GM23338 (cell line): ENCODE measurements around the gene CGNL1. TPM values are rescaled to one million over a fixed set of nuclear protein-coding genes. Genes with fewer than 3 reads are reported as not detected.

Experiments used
- ATAC-seq: fragments of 200-7000 bp; cut with Tn5 transposase; 3 replicates; pipeline ENCODE4 v1.9.1; 2020
- DNase-seq: peaks from one replicate; pipeline ENCODE4 v3.0.0-alpha.2; 2015; ENCODE audit warnings: low spot score
- H2AFZ ChIP-seq: fragments of 200-600 bp; sonication (generic); 2 replicates; pipeline ENCODE4 v1.8.0; 2016; ENCODE audit warnings: antibody characterized with exemption, mild to moderate bottlenecking, moderate library complexity
- H3F3A ChIP-seq: fragments of 200-600 bp; sonication (generic); replicated peaks from 2 replicates; pipeline ENCODE4 v1.8.0; 2017; ENCODE audit warnings: antibody characterized with exemption, mixed run types, low read depth
- H3K27ac ChIP-seq: fragments of 200-600 bp; sonication (generic); 2 replicates; pipeline ENCODE4 v1.6.1; 2016; ENCODE audit warnings: low read depth
- H3K27me3 ChIP-seq: fragments of 200-600 bp; sonication (generic); 2 replicates; pipeline ENCODE4 v1.8.0; 2016; ENCODE audit warnings: mild to moderate bottlenecking, mixed run types, moderate library complexity; ENCODE audit not compliant: insufficient read depth
- H3K36me3 ChIP-seq: fragments of 200-600 bp; sonication (generic); 2 replicates; pipeline ENCODE4 v1.8.0; 2016; ENCODE audit warnings: mild to moderate bottlenecking; ENCODE audit not compliant: insufficient read depth
- H3K4me1 ChIP-seq: fragments of 200-600 bp; sonication (generic); 2 replicates; pipeline ENCODE4 v1.8.0; 2016; ENCODE audit warnings: mild to moderate bottlenecking, moderate library complexity; ENCODE audit not compliant: insufficient read depth
- H3K4me2 ChIP-seq: fragments of 200-600 bp; sonication (generic); 2 replicates; pipeline ENCODE4 v1.7.1; 2017; ENCODE audit warnings: mixed run types
- H3K4me3 ChIP-seq: fragments of 200-600 bp; sonication (generic); 2 replicates; pipeline ENCODE4 v1.6.1; 2016; ENCODE audit warnings: mixed run types
- H3K79me2 ChIP-seq: fragments of 200-600 bp; sonication (generic); replicated peaks from 2 replicates; pipeline ENCODE4 v1.8.0; 2017; ENCODE audit warnings: mild to moderate bottlenecking; ENCODE audit not compliant: insufficient read depth
- H3K9me2 ChIP-seq: fragments of 200-600 bp; sonication (generic); 2 replicates; pipeline ENCODE4 v1.8.0; 2017; ENCODE audit not compliant: insufficient read depth
- H4K20me1 ChIP-seq: fragments of 200-600 bp; sonication (generic); replicated peaks from 2 replicates; pipeline ENCODE4 v1.8.0; 2017; ENCODE audit warnings: mild to moderate bottlenecking; ENCODE audit not compliant: insufficient read depth
- H3K27ac Mint-ChIP-seq: 2 replicates; pipeline ENCODE4 v1.8.0; 2020; ENCODE audit warnings: inconsistent platforms, mild to moderate bottlenecking, moderate library complexity, mixed read lengths
- H3K27me3 Mint-ChIP-seq: 3 replicates; pipeline ENCODE4 v1.8.0; 2022; ENCODE audit warnings: low read depth, mild to moderate bottlenecking, moderate library complexity, mixed read lengths, inconsistent platforms; ENCODE audit not compliant: insufficient read depth, poor library complexity
- H3K36me3 Mint-ChIP-seq: 3 replicates; pipeline ENCODE4 v1.8.0; 2021; ENCODE audit warnings: low read depth, mild to moderate bottlenecking, inconsistent platforms, moderate library complexity, mixed read lengths
- H3K4me1 Mint-ChIP-seq: 3 replicates; pipeline ENCODE4 v1.8.0; 2020; ENCODE audit warnings: mild to moderate bottlenecking, inconsistent platforms, mixed read lengths
- H3K4me3 Mint-ChIP-seq: 3 replicates; pipeline ENCODE4 v1.8.0; 2021; ENCODE audit warnings: moderate library complexity, mild to moderate bottlenecking, inconsistent platforms, mixed read lengths
- H3K9me3 Mint-ChIP-seq: 3 replicates; pipeline ENCODE4 v1.8.0; 2020; ENCODE audit warnings: moderate library complexity, mild to moderate bottlenecking, inconsistent platforms, mixed read lengths
- CREB1 ChIP-seq: fragments of 250-450 bp; sonication (Bioruptor Pico); IDR thresholded peaks from 2 replicates; pipeline ENCODE4 v1.5.0; 2020; ENCODE audit warnings: low read depth, mild to moderate bottlenecking, moderate library complexity
- EZH2 ChIP-seq: fragments of 200-600 bp; sonication (generic); IDR thresholded peaks from one replicate; pipeline ENCODE4 v1.8.0; 2017; ENCODE audit warnings: antibody characterized with exemption, mild to moderate bottlenecking, low read depth; ENCODE audit not compliant: unreplicated experiment
- EZH2phosphoT487 ChIP-seq: fragments of 200-600 bp; sonication (generic); IDR thresholded peaks from one replicate; pipeline ENCODE4 v1.8.1; 2018; ENCODE audit warnings: antibody characterized with exemption; ENCODE audit not compliant: unreplicated experiment
- JUNB ChIP-seq: IDR thresholded peaks from one replicate; pipeline ENCODE4 v1.6.1; 2016; ENCODE audit warnings: antibody characterized with exemption; ENCODE audit not compliant: unreplicated experiment
- NANOG ChIP-seq: IDR thresholded peaks from 2 replicates; pipeline ENCODE4 v1.6.1; 2016; ENCODE audit warnings: antibody characterized with exemption, borderline replicate concordance
- STAT1 ChIP-seq: IDR thresholded peaks from one replicate; pipeline ENCODE4 v1.6.1; 2016; ENCODE audit warnings: antibody characterized with exemption; ENCODE audit not compliant: unreplicated experiment
- ZNF114 ChIP-seq: fragments of 250-450 bp; sonication (Bioruptor Pico); IDR thresholded peaks from 2 replicates; pipeline ENCODE4 v1.5.0; 2020; ENCODE audit warnings: mild to moderate bottlenecking, moderate library complexity
- ZNF331 ChIP-seq: fragments of 250-450 bp; sonication (Bioruptor Pico); IDR thresholded peaks from 2 replicates; pipeline ENCODE4 v1.5.0; 2020; ENCODE audit warnings: low read depth, mild to moderate bottlenecking, moderate library complexity
- ZNF462 ChIP-seq: fragments of 250-450 bp; sonication (Bioruptor Pico); IDR thresholded peaks from 2 replicates; pipeline ENCODE4 v1.5.0; 2020; ENCODE audit warnings: mild to moderate bottlenecking, moderate library complexity
- polyA plus RNA-seq: library from polyadenylated mRNA; unstranded; fragments of >200 nt; fragmentation: Nextera tagmentation; extraction: Ambion mirVana; gene quantifications from 2 replicates; pipeline ENCODE4 v1.2.1, GENCODE V29; 2016
- total RNA-seq: library from RNA; depleted of rRNA; stranded (reverse); fragments of >200 nt; shearing (Covaris generic); gene quantifications from 2 replicates; pipeline ENCODE4 v1.2.3, GENCODE V29; 2014
- TF ChIP-seq, protein P1 (sequence below): IDR thresholded peaks from one replicate; pipeline ENCODE4 v1.6.1; 2018; ENCODE audit warnings: antibody characterized with exemption; ENCODE audit not compliant: unreplicated experiment

The CGNL1 gene
- total and polyA plus RNA-seq, 2 experiments from 2014 or later = 20.0 to 57.8 TPM

DNA sequence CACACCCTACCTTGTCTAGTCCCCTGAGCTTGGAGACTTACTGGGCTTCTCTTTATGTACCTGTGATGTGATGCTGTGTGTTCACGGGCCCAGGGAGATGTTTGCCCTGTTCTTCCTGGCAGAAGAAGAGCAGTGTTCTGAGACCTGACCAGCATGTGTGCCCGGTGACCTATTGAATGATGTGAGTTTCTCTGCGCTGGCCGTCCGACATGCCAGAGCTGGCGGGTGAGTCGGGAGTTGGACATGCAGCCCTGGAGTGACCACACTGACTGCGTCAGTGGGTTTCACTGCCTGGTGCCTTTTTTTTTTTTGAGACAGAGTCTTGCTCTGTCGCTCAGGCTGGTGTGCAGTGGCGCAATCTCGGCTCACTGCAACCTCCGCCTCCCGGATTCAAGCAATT lies 42.3 kb downstream of the CGNL1 start (continued):
- TF ChIP-seq, protein P1, sequence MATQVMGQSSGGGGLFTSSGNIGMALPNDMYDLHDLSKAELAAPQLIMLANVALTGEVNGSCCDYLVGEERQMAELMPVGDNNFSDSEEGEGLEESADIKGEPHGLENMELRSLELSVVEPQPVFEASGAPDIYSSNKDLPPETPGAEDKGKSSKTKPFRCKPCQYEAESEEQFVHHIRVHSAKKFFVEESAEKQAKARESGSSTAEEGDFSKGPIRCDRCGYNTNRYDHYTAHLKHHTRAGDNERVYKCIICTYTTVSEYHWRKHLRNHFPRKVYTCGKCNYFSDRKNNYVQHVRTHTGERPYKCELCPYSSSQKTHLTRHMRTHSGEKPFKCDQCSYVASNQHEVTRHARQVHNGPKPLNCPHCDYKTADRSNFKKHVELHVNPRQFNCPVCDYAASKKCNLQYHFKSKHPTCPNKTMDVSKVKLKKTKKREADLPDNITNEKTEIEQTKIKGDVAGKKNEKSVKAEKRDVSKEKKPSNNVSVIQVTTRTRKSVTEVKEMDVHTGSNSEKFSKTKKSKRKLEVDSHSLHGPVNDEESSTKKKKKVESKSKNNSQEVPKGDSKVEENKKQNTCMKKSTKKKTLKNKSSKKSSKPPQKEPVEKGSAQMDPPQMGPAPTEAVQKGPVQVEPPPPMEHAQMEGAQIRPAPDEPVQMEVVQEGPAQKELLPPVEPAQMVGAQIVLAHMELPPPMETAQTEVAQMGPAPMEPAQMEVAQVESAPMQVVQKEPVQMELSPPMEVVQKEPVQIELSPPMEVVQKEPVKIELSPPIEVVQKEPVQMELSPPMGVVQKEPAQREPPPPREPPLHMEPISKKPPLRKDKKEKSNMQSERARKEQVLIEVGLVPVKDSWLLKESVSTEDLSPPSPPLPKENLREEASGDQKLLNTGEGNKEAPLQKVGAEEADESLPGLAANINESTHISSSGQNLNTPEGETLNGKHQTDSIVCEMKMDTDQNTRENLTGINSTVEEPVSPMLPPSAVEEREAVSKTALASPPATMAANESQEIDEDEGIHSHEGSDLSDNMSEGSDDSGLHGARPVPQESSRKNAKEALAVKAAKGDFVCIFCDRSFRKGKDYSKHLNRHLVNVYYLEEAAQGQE = no peak
- TF ChIP-seq EZH2 (no peak), STAT1 (no peak), NANOG (no peak)

GRCh38 chr15:57419335-57419734 lies 43.0 kb downstream of the CGNL1 start:
- Histone ChIP-seq H3K27ac (no peak overlapping the region), H3K79me2 (peaks cover 89% of the 10 kb centered on the region), H4K20me1 (peaks cover 6% of the 10 kb centered on the region), H2AFZ (no peak overlapping the region), H3K27me3 (no peaks in the 10 kb centered on the region), H3F3A (0 out of 2 replicates have a peak, but pooled peaks cover 2% of the 10 kb centered on the region), H3K4me3 (no peak overlapping the region), H3K36me3 (no peaks in the 10 kb centered on the region), H3K4me2 (no peak overlapping the region), H3K9me2 (peaks cover 2% of the 10 kb centered on the region; the same call in 1 of the 2 replicates), H3K4me1 (peaks cover 14% of the 10 kb centered on the region)
- peaks cover 6% of the 10 kb centered on the region for H3K27me3 Mint-ChIP-seq
- H3K4me3 Mint-ChIP-seq = no peak overlapping the region
- H3K27ac Mint-ChIP-seq = no peak overlapping the region
- H3K9me3 Mint-ChIP-seq = no peaks in the 10 kb centered on the region
- peaks cover 13% of the 10 kb centered on the region for H3K36me3 Mint-ChIP-seq
- ATAC-seq (no peak), DNase-seq (no peak)
- H3K4me1 Mint-ChIP-seq = peaks cover 39% of the 10 kb centered on the region
- TF ChIP-seq, protein P1 = no peak
- TF ChIP-seq ZNF462 (CRISPR knock-in tag) (no peak), EZH2phosphoT487 (no peak), JUNB (no peak), NANOG (no peak), ZNF114 (CRISPR knock-in tag) (no peak), ZNF331 (CRISPR knock-in tag) (no peak), CREB1 (no peak), EZH2 (no peak), STAT1 (no peak)
